ENCODE data around the gene WFIKKN2. TPM values are rescaled to one million over a fixed set of nuclear protein-coding genes. Genes with fewer than 3 reads are reported as not detected.
"Not testable (repeated sequence)": the region's sequence is repeated elsewhere in the genome, so short reads cannot be mapped to it uniquely, and the experiment has no call there.

The WFIKKN2 gene
- total RNA-seq, 2 donors from 2014 or later: 0.14 TPM; not detected in 1

- ATAC-seq (ENCODE audit: insufficient number of reproducible peaks, low FRiP score, low read depth) (no peak), DNase-seq (ENCODE audit: low spot score) (no peak)
- peaks cover 17 to 43% of the 10 kb centered on the region in 2 donors for H3K4me1 ChIP-seq (ENCODE audit: control insufficient read depth in 1 of 2, low read depth in 2 of 2)
- no peaks in the 10 kb centered on the region for H3K36me3 ChIP-seq
- no peaks in the 10 kb centered on the region for H3K9me3 ChIP-seq
- no peaks in the 10 kb centered on the region for H3K27me3 ChIP-seq (replicated peaks; ENCODE audit: insufficient read depth)
- H3K27ac ChIP-seq: no peak overlapping the region
- H3K4me3 ChIP-seq: no peak overlapping the region
- TF ChIP-seq CTCF (IDR thresholded peaks at IDR 0.05): no peak
These were observed 37.5 kb downstream of the WFIKKN2 start for GRCh38 chr17:50872710-50873424.

- DNase-seq (ENCODE audit: low spot score) (no peak), ATAC-seq (ENCODE audit: insufficient number of reproducible peaks, low FRiP score, low read depth) (no peak)
- Histone ChIP-seq H3K4me3 (no peak overlapping the region), H3K9me3 (no peaks in the 10 kb centered on the region), H3K36me3 (no peaks in the 10 kb centered on the region), H3K27ac (no peak overlapping the region), H3K4me1 (ENCODE audit: control insufficient read depth in 1 of 2, low read depth in 2 of 2) (peaks cover 9 to 25% of the 10 kb centered on the region in 2 donors), H3K27me3 (replicated peaks; ENCODE audit: insufficient read depth) (no peaks in the 10 kb centered on the region)
- no peak for TF ChIP-seq CTCF (IDR thresholded peaks at IDR 0.05)
These were observed 39.7 kb downstream of the WFIKKN2 start for GRCh38 chr17:50875074-50875473.

- peaks cover 9 to 20% of the 10 kb centered on the region in 2 donors for H3K4me1 ChIP-seq (ENCODE audit: control insufficient read depth in 1 of 2, low read depth in 2 of 2)
- H3K4me3 ChIP-seq; H3K27ac ChIP-seq; ATAC-seq (ENCODE audit: insufficient number of reproducible peaks, low FRiP score, low read depth); DNase-seq (ENCODE audit: low spot score); H3K27me3 ChIP-seq (replicated peaks; ENCODE audit: insufficient read depth); H3K9me3 ChIP-seq; H3K36me3 ChIP-seq: not testable (repeated sequence)
These were observed 41.7 kb downstream of the WFIKKN2 start for GRCh38 chr17:50877042-50877441.

GRCh38 chr17:50877838-50878237, 42.5 kb downstream of the WFIKKN2 start:
- no peak for ATAC-seq (ENCODE audit: insufficient number of reproducible peaks, low FRiP score, low read depth)
- Histone ChIP-seq H3K27ac (no peak overlapping the region), H3K4me1 (ENCODE audit: control insufficient read depth in 1 of 2, low read depth in 2 of 2) (peaks cover 3 to 12% of the 10 kb centered on the region in 2 donors), H3K27me3 (replicated peaks; ENCODE audit: insufficient read depth) (no peaks in the 10 kb centered on the region), H3K36me3 (no peaks in the 10 kb centered on the region), H3K4me3 (no peak overlapping the region), H3K9me3 (no peaks in the 10 kb centered on the region)
- DNase-seq (ENCODE audit: low spot score): no peak
- no peak for TF ChIP-seq CTCF (IDR thresholded peaks at IDR 0.05)

- H3K4me1 ChIP-seq (ENCODE audit: control insufficient read depth in 1 of 2, low read depth in 2 of 2): peaks cover 0 to 5% of the 10 kb centered on the region in 2 donors
- no peak for TF ChIP-seq CTCF (IDR thresholded peaks at IDR 0.05)
- no peak overlapping the region for H3K27ac ChIP-seq
- H3K27me3 ChIP-seq (replicated peaks; ENCODE audit: insufficient read depth): no peaks in the 10 kb centered on the region
- DNase-seq (ENCODE audit: low spot score): no peak
- H3K9me3 ChIP-seq: no peaks in the 10 kb centered on the region
- ATAC-seq (ENCODE audit: insufficient number of reproducible peaks, low FRiP score, low read depth): no peak
- H3K36me3 ChIP-seq: no peaks in the 10 kb centered on the region
- no peak overlapping the region for H3K4me3 ChIP-seq
These were observed 43.7 kb downstream of the WFIKKN2 start for GRCh38 chr17:50879086-50879485.

GRCh38 chr17:50881182-50881581, 45.8 kb downstream of the WFIKKN2 start:
- ATAC-seq (ENCODE audit: insufficient number of reproducible peaks, low FRiP score, low read depth) (no peak), DNase-seq (ENCODE audit: low spot score) (no peak)
- Histone ChIP-seq H3K9me3 (no peaks in the 10 kb centered on the region), H3K4me1 (ENCODE audit: control insufficient read depth in 1 of 2, low read depth in 2 of 2) (no peaks in the 10 kb centered on the region), H3K27me3 (replicated peaks; ENCODE audit: insufficient read depth) (no peaks in the 10 kb centered on the region), H3K36me3 (no peaks in the 10 kb centered on the region), H3K4me3 (no peak overlapping the region), H3K27ac (no peak overlapping the region)
- no peak for TF ChIP-seq CTCF (IDR thresholded peaks at IDR 0.05)

All from thoracic aorta (tissue), 2 donors.